Prostate gland (tissue), 2 donors: ENCODE results near the gene TCP1.

ENCODE experiments used
- POLR2A ChIP-seq: fragments of 450-650 bp; IDR thresholded peaks from one replicate; pipeline ENCODE4 v1.6.1; 2016; ENCODE audit warnings: antibody characterized with exemption, mild to moderate bottlenecking
- POLR2AphosphoS5 ChIP-seq: sonication (generic); formaldehyde crosslinking; IDR thresholded peaks from one replicate; pipeline ENCODE4 v1.6.1; 2017; ENCODE audit warnings: antibody characterized with exemption
- TF ChIP-seq, protein P1 (sequence below), 4 experiments: fragments of 200-600 bp in 2 of 4; fragments of 450-650 bp in 2 of 4; sonication (generic) in 2 of 4; IDR thresholded peaks; 1 replicate in 3 of 4; 2 replicates in 1 of 4; pipeline ENCODE4 v1.5.1; 2016 to 2019; ENCODE audit warnings: antibody characterized with exemption in 4 of 4, mild to moderate bottlenecking in 2 of 4, moderate library complexity in 2 of 4

DNA sequence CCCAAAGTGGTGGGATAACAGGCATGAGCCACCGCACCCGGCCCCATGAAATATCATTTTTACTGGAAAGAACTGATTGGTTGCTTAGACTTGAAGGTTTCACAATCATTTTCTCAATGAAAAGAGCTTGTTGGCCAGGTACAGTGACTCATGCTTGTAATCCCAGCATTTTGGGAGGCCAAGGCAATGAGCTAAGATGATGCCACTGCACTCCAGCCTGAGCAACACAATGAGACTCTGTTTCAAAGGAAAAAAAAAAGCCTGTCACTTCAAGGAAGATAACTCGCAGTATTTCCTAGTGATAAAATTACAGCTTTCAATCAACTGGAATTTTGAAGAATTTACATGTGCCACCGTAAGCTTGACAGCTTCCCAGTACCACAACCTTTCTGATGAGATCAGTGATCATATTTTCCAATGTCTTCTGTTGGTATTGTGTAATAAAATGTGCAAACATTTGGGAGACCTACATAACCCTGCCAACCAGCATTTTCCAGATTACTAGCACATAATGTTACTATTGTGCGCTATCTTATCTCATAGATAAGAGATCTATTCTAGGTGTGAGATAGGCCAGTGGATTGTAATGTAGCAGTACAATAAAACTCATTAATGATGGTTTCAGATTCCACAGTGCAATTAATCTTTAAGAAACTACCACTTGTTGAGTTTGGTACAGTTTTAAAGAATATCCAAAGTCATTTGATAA lies 17.9 kb upstream of the TCP1 start:
- TF ChIP-seq, protein P1, sequence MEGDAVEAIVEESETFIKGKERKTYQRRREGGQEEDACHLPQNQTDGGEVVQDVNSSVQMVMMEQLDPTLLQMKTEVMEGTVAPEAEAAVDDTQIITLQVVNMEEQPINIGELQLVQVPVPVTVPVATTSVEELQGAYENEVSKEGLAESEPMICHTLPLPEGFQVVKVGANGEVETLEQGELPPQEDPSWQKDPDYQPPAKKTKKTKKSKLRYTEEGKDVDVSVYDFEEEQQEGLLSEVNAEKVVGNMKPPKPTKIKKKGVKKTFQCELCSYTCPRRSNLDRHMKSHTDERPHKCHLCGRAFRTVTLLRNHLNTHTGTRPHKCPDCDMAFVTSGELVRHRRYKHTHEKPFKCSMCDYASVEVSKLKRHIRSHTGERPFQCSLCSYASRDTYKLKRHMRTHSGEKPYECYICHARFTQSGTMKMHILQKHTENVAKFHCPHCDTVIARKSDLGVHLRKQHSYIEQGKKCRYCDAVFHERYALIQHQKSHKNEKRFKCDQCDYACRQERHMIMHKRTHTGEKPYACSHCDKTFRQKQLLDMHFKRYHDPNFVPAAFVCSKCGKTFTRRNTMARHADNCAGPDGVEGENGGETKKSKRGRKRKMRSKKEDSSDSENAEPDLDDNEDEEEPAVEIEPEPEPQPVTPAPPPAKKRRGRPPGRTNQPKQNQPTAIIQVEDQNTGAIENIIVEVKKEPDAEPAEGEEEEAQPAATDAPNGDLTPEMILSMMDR (IDR thresholded peaks at IDR 0.05) = no peak
- TF ChIP-seq POLR2A = no peak
- TF ChIP-seq POLR2AphosphoS5 = no peak
